ENCODE data around the gene SAA4.

The SAA4 gene

DNA sequence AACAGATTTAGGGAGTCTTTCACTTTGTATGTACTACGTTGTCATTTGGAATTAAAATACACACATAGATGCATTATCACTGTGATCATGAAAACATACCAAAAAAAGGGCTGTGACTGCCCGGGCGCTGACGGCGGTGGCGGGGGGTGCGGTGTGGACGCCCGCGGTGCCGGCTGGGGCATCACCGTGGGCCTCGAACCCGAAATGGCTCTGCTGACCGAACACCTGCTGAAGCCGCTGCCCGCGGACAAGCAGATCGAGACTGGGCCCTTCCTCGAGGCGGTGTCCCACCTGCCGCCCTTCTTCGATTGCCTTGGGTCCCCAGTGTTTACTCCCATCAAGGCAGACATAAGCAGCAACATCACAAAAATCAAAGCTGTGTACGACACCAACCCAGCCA lies 47.8 kb downstream of the SAA4 start:
- DNase-seq, result no peak

Measured in CD4-positive, alpha-beta T cell treated with Interleukin-1 beta for 1 hour (primary cell).